ENCODE data around the gene BRMS1. TPM values are rescaled to one million over a fixed set of nuclear protein-coding genes. Genes with fewer than 3 reads are reported as not detected.

The BRMS1 gene
- total and polyA plus RNA-seq, 2 donors from 2014 or later, result 32.8 to 69.7 TPM

GRCh38 chr11:66329165-66329673 lies 15.7 kb downstream of the BRMS1 start:
- Histone ChIP-seq H3K4me1 (ENCODE audit: control insufficient read depth in 2 of 3, insufficient read depth in 2 of 3, low read depth in 1 of 3, low read length in 3 of 3) (peaks cover 0 to 17% (median 11%) of the 10 kb centered on the region in 3 donors), H3K36me3 (ENCODE audit: control insufficient read depth in 2 of 3, insufficient read depth in 3 of 3, low read length in 3 of 3) (no peaks in the 10 kb centered on the region), H3K9me3 (ENCODE audit: control insufficient read depth in 2 of 3, insufficient read depth in 1 of 3, low read length in 3 of 3) (no peaks in the 10 kb centered on the region), H3K4me3 (ENCODE audit: low read length in 3 of 3) (no peak overlapping the region), H3K27me3 (ENCODE audit: control insufficient read depth, insufficient read depth, low read length) (no peaks in the 10 kb centered on the region), H3K27ac (ENCODE audit: low read depth in 2 of 2, low read length in 2 of 2) (no peak overlapping the region), H3K9ac (ENCODE audit: low read length in 3 of 3) (no peak overlapping the region)
- intact Hi-C loops (cut with DNase I), result no loop called here
- no peak for FAIRE-seq
- peak in 1 of 5 donors; percentile 28 for DNase-seq
- no peak for TF ChIP-seq CTCF (IDR thresholded peaks at IDR 0.05; ENCODE audit: borderline replicate concordance, extremely low read depth, insufficient read depth)

GRCh38 chr11:66328302-66329144 lies 16.4 kb downstream of the BRMS1 start:
- Histone ChIP-seq H3K4me3 (ENCODE audit: low read length in 3 of 3) (peak overlapping the region in 2 of 3 donors; percentile 12 to 37), H3K9ac (ENCODE audit: low read length in 3 of 3) (no peak overlapping the region), H3K9me3 (ENCODE audit: control insufficient read depth in 2 of 3, insufficient read depth in 1 of 3, low read length in 3 of 3) (no peaks in the 10 kb centered on the region), H3K27ac (ENCODE audit: low read depth in 2 of 2, low read length in 2 of 2) (peak overlapping the region in 1 of 2 donors; percentile 36), H3K4me1 (ENCODE audit: control insufficient read depth in 2 of 3, insufficient read depth in 2 of 3, low read depth in 1 of 3, low read length in 3 of 3) (peaks cover 0 to 17% (median 11%) of the 10 kb centered on the region in 3 donors), H3K36me3 (ENCODE audit: control insufficient read depth in 2 of 3, insufficient read depth in 3 of 3, low read length in 3 of 3) (no peaks in the 10 kb centered on the region), H3K27me3 (ENCODE audit: control insufficient read depth, insufficient read depth, low read length) (no peaks in the 10 kb centered on the region)
- peak; percentile 96 for TF ChIP-seq CTCF (IDR thresholded peaks at IDR 0.05; ENCODE audit: borderline replicate concordance, extremely low read depth, insufficient read depth)
- intact Hi-C loops (cut with DNase I), result no loop called here
- DNase-seq (peak; percentile 80 to 88 (median 88)), FAIRE-seq (no peak)

GRCh38 chr11:66328031-66328301 lies 16.9 kb downstream of the BRMS1 start:
- intact Hi-C loops (cut with DNase I), result no loop called here
- H3K27ac ChIP-seq (ENCODE audit: low read depth in 2 of 2, low read length in 2 of 2), result peak overlapping the region in 1 of 2 donors; percentile 36
- H3K4me1 ChIP-seq (ENCODE audit: control insufficient read depth in 2 of 3, insufficient read depth in 2 of 3, low read depth in 1 of 3, low read length in 3 of 3), result peaks cover 0 to 17% (median 11%) of the 10 kb centered on the region in 3 donors
- H3K36me3 ChIP-seq (ENCODE audit: control insufficient read depth in 2 of 3, insufficient read depth in 3 of 3, low read length in 3 of 3), result no peaks in the 10 kb centered on the region
- no peak overlapping the region for H3K9ac ChIP-seq (ENCODE audit: low read length in 3 of 3)
- FAIRE-seq, result no peak
- H3K4me3 ChIP-seq (ENCODE audit: low read length in 3 of 3), result no peak overlapping the region
- no peaks in the 10 kb centered on the region for H3K27me3 ChIP-seq (ENCODE audit: control insufficient read depth, insufficient read depth, low read length)
- H3K9me3 ChIP-seq (ENCODE audit: control insufficient read depth in 2 of 3, insufficient read depth in 1 of 3, low read length in 3 of 3), result no peaks in the 10 kb centered on the region
- DNase-seq, result peak in 1 of 5 donors; percentile 56
- TF ChIP-seq CTCF (IDR thresholded peaks at IDR 0.05; ENCODE audit: borderline replicate concordance, extremely low read depth, insufficient read depth), result no peak

All from kidney (tissue), 14 donors.